Measurements from ENCODE around the gene IQCE. TPM values are rescaled to one million over a fixed set of nuclear protein-coding genes. Genes with fewer than 3 reads are reported as not detected.
A peak's percentile ranks its signal among the peaks of the same experiment; 100 is the strongest.

The IQCE gene
- total and polyA plus RNA-seq, 8 donors: 14.7 to 25.1 (median 19.1) TPM

DNA sequence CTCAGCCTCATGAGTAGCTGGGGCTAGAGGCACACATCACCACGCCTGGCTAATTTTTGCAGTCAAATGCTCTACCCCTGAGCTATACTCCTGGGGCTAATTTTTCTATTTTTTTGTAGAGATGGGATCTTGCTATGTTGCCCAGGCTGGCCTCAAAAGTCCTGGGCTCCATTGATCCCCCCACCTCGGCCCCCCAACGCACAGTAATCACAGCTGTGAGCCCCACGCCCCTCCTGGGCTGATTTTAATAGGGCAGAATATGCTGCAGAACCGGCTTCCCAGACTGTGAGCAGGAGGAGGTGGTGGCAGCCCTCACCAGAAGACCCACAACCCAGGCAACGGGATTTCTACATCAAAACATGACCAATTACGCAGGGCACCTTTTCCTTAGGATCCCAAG, 18.6 kb upstream of the IQCE start:
- intact Hi-C loops (cut with DNase I): no loop called here
- Histone ChIP-seq H3K9me3 (no peaks in the 10 kb centered on the region), H3K4me3 (no peak overlapping the region), H3K4me1 (no peaks in the 10 kb centered on the region), H3K27ac (no peak overlapping the region), H3K36me3 (peaks cover 0 to 76% of the 10 kb centered on the region in 2 donors), H3K27me3 (no peaks in the 10 kb centered on the region)
- peak in 1 of 4 donors; percentile 28 for DNase-seq
- ATAC-seq: no peak
- TF ChIP-seq, protein P1, sequence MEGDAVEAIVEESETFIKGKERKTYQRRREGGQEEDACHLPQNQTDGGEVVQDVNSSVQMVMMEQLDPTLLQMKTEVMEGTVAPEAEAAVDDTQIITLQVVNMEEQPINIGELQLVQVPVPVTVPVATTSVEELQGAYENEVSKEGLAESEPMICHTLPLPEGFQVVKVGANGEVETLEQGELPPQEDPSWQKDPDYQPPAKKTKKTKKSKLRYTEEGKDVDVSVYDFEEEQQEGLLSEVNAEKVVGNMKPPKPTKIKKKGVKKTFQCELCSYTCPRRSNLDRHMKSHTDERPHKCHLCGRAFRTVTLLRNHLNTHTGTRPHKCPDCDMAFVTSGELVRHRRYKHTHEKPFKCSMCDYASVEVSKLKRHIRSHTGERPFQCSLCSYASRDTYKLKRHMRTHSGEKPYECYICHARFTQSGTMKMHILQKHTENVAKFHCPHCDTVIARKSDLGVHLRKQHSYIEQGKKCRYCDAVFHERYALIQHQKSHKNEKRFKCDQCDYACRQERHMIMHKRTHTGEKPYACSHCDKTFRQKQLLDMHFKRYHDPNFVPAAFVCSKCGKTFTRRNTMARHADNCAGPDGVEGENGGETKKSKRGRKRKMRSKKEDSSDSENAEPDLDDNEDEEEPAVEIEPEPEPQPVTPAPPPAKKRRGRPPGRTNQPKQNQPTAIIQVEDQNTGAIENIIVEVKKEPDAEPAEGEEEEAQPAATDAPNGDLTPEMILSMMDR (IDR thresholded peaks at IDR 0.05): no peak

DNA sequence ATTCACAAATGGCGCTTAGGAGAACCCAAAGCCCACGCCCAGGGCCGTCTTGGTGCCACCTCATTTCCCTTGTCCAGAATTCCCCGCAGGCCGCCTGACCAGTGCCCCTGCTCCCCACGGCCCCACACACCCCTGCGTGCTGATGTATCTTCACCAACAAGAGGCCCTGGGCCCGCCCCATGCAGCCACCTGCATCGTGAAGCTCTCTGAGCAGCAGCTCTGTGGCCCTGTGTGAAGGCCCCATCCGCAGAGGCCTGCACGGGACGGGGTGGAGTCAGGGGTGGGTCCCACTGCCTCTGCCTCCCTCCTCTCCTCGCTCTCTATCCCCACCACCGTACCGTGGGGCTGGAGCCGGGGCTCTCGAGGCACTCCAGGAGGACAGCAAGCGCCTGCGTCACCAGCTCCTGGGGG, 18.1 kb upstream of the IQCE start:
- intact Hi-C loops (cut with DNase I): no loop called here
- peak in 1 of 4 donors; percentile 77 for DNase-seq
- Histone ChIP-seq H3K27me3 (no peaks in the 10 kb centered on the region), H3K9me3 (no peaks in the 10 kb centered on the region), H3K4me3 (no peak overlapping the region), H3K4me1 (no peaks in the 10 kb centered on the region), H3K36me3 (peaks cover 0 to 81% of the 10 kb centered on the region in 2 donors), H3K27ac (no peak overlapping the region)
- no peak for ATAC-seq
- TF ChIP-seq, protein P1 (IDR thresholded peaks at IDR 0.05): no peak

DNA sequence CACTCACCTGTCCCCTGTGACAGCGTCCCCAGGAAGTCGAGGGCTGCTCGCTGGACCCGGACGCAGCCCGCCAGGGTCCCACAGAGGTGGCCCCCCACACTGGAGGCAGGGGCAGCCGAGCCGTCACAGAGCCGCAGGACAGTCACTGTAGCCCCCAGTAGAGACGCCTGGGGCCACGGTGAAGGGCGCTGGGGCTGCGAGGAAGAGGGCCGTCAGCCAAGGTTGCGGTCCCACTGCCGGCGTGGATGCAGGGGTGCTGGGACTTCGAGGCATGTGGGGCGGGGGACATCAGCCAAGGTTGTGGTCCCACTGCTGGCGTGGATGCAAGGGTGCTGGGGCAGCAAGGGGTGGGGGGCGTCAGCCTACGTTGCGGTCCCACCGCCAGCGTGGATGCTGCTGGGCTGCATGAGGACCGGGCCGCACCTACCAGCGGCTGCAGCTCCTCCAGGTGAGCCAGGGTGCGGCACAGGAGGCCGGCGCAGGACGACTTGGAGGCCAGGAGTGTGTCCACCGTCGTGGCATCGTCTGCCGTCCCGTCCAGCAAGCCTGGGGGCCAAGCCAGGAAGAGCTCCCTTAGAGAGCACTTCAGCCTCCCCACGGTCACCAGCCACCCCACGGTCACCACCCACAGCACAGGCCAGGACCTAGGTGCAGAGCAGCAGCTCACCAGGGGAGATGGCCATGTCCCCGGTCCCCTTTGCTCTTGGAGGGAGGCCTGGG, 17.3 kb upstream of the IQCE start:
- DNase-seq (peak in 2 of 4 donors; percentile 31 to 76), ATAC-seq (no peak)
- Histone ChIP-seq H3K9me3 (no peaks in the 10 kb centered on the region), H3K4me3 (no peak overlapping the region), H3K4me1 (no peaks in the 10 kb centered on the region), H3K27ac (no peak overlapping the region), H3K36me3 (peaks cover 0 to 89% of the 10 kb centered on the region in 2 donors), H3K27me3 (no peaks in the 10 kb centered on the region)
- TF ChIP-seq, protein P1 (IDR thresholded peaks at IDR 0.05): no peak
- intact Hi-C loops (cut with DNase I): no loop called here

DNA sequence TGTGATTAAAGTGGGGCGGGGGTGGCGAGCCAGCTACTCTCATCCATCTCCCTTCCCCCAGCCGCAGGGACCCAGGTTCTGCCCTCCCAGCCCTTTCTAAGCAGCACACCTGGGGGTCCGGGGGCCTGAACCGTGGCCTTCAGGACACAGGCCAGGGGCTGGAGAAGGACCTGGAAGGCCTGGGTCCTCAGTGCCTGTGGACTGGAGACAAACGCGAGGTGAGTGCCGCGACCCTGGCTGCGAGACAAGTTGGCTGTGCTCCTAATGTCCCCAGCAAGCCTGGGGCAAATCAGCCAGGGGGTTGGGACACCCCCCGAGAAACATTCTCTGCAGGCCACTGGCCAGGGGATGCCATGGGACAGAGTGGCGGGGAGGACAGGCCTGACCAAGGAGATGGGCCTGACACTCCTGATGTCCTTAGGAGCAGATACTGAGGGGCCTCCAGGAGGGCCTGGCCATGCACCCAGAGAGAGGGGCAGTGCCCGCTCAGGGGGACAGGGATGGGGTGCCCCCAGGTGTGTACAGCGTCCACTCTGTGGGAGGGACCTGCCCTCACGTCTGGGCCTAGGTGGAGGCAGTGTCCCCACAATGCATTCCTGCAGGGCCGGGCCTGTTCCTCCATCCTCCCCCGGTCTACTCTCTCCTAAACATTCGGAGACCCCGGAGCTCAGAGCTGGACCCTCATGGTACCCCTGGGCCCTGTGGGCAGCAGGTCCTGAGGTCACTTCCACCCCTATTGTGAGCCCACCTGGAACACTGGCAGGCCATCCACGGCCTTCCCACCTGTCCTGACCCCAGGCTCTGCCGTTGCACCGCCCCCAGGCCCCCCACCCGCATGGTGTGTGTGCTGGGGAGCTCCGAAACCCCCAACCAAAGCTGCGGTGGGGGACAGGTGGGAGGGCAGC, 16.5 kb upstream of the IQCE start:
- ATAC-seq: no peak
- TF ChIP-seq, protein P1 (IDR thresholded peaks at IDR 0.05): no peak
- H3K36me3 ChIP-seq: peaks cover 0 to 97% of the 10 kb centered on the region in 2 donors
- peak in 2 of 4 donors; percentile 25 to 65 for DNase-seq
- no peak overlapping the region for H3K4me3 ChIP-seq
- intact Hi-C loops (cut with DNase I): no loop called here
- H3K4me1 ChIP-seq: no peaks in the 10 kb centered on the region
- H3K9me3 ChIP-seq: no peaks in the 10 kb centered on the region
- no peak overlapping the region for H3K27ac ChIP-seq
- no peaks in the 10 kb centered on the region for H3K27me3 ChIP-seq

Measured in left lung (tissue), 10 donors.